Measurements from ENCODE around the gene PIGL.

GRCh38 chr17:16349431-16349830 is 132.4 kb downstream of the PIGL start:
- TF ChIP-seq POLR2A (IDR thresholded peaks at IDR 0.05) (no peak), CTCF (IDR thresholded peaks at IDR 0.05) (no peak), POLR2AphosphoS5 (IDR thresholded peaks at IDR 0.05; ENCODE audit: insufficient read depth in 1 of 2, low read depth in 1 of 2) (no peak)
